ENCODE data around the gene GGN. TPM values are rescaled to one million over a fixed set of nuclear protein-coding genes. Genes with fewer than 3 reads are reported as not detected.

GGN gene
- total and polyA plus RNA-seq, 2 donors (not counting 1 experiment from before 2014, with no cell fraction given): 0.20 to 0.50 TPM

DNA sequence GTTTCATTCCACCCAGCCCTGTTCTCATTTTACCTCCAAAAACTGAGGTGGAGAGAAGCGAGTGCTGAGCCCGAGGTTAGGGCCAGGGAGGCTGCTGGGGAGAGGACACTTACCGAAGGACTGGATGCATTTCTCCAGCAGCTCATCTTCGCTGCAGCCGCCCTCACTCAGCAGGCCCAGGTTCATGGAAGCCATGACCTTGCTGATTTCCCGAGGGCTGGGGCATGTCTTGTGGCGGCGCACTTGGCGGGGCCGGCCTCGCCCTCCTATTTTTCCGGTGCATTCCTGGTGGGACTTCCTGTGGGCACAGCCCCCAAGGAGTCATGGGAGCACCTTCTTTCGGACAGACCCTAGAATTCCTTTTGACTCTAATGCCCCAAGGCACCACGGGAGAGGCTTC is 34.0 kb upstream of the GGN start:
- DNase-seq (ENCODE audit: low read depth in 2 of 2): no peak
- H3K4me1 ChIP-seq (ENCODE audit: control insufficient read depth, extremely low read depth, insufficient read depth, low read length): no peaks in the 10 kb centered on the region
- no peak for TF ChIP-seq EZH2 (IDR thresholded peaks at IDR 0.05; ENCODE audit: low read length, missing control alignments)
- TF ChIP-seq, protein P1, sequence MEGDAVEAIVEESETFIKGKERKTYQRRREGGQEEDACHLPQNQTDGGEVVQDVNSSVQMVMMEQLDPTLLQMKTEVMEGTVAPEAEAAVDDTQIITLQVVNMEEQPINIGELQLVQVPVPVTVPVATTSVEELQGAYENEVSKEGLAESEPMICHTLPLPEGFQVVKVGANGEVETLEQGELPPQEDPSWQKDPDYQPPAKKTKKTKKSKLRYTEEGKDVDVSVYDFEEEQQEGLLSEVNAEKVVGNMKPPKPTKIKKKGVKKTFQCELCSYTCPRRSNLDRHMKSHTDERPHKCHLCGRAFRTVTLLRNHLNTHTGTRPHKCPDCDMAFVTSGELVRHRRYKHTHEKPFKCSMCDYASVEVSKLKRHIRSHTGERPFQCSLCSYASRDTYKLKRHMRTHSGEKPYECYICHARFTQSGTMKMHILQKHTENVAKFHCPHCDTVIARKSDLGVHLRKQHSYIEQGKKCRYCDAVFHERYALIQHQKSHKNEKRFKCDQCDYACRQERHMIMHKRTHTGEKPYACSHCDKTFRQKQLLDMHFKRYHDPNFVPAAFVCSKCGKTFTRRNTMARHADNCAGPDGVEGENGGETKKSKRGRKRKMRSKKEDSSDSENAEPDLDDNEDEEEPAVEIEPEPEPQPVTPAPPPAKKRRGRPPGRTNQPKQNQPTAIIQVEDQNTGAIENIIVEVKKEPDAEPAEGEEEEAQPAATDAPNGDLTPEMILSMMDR (conservative IDR thresholded peaks at IDR 0.05 in 1 of 2, IDR thresholded peaks at IDR 0.05 in 1 of 2; ENCODE audit: low read depth in 1 of 2, low read length in 2 of 2): no peak
- H3K4me2 ChIP-seq (ENCODE audit: extremely low read depth, insufficient read depth, low read length): no peak overlapping the region
- no peak overlapping the region for H3K4me3 ChIP-seq (replicated peaks in 1 of 4; ENCODE audit: control extremely low read depth in 1 of 4, insufficient read depth in 1 of 4, low read depth in 3 of 4, low read length in 4 of 4)
- no peaks in the 10 kb centered on the region for H4K20me1 ChIP-seq (ENCODE audit: control insufficient read depth, extremely low read depth, insufficient read depth, low read length)
- no peaks in the 10 kb centered on the region for H3K36me3 ChIP-seq (ENCODE audit: control insufficient read depth, insufficient read depth, low read length)
- H3K27ac ChIP-seq (ENCODE audit: insufficient read depth, low read length): no peak overlapping the region
- no peaks in the 10 kb centered on the region for H3K9me3 ChIP-seq (ENCODE audit: control insufficient read depth, insufficient read depth, low read depth, low read length)
- peaks cover 18% of the 10 kb centered on the region for H3K27me3 ChIP-seq (ENCODE audit: control insufficient read depth, insufficient read depth, low read length)
- H3K9ac ChIP-seq (ENCODE audit: insufficient read depth, low read length): no peak overlapping the region
- H2AFZ ChIP-seq (ENCODE audit: low read length): no peak overlapping the region
- no peaks in the 10 kb centered on the region for H3K79me2 ChIP-seq (ENCODE audit: control insufficient read depth, insufficient read depth, low read length)

DNA sequence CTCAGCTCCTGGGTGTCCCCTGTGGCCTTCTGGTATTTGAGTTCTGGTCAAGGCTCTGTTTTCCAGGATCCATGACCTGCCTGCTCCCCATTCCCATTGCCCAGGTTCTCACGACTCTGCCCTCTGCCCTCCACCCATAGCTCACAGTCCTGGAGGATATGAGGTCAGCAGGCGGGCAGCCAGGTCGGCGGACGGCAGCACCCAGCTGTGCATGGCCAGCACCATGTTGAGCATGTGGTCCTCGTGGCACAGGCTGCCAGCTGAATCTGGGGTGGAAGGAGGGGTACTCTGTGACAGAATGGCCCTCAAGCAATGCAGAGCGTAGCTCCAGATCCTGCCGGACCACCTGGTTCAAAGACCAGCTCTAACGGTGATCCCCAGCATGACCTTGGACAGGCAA is 33.1 kb upstream of the GGN start:
- no peak overlapping the region for H3K4me3 ChIP-seq (replicated peaks in 1 of 4; ENCODE audit: control extremely low read depth in 1 of 4, insufficient read depth in 1 of 4, low read depth in 3 of 4, low read length in 4 of 4)
- peaks cover 18% of the 10 kb centered on the region for H3K27me3 ChIP-seq (ENCODE audit: control insufficient read depth, insufficient read depth, low read length)
- H3K36me3 ChIP-seq (ENCODE audit: control insufficient read depth, insufficient read depth, low read length): no peaks in the 10 kb centered on the region
- no peak overlapping the region for H3K27ac ChIP-seq (ENCODE audit: insufficient read depth, low read length)
- no peak overlapping the region for H3K4me2 ChIP-seq (ENCODE audit: extremely low read depth, insufficient read depth, low read length)
- no peaks in the 10 kb centered on the region for H4K20me1 ChIP-seq (ENCODE audit: control insufficient read depth, extremely low read depth, insufficient read depth, low read length)
- DNase-seq (ENCODE audit: low read depth in 2 of 2): no peak
- no peaks in the 10 kb centered on the region for H3K9me3 ChIP-seq (ENCODE audit: control insufficient read depth, insufficient read depth, low read depth, low read length)
- H2AFZ ChIP-seq (ENCODE audit: low read length): no peak overlapping the region
- H3K9ac ChIP-seq (ENCODE audit: insufficient read depth, low read length): no peak overlapping the region
- no peaks in the 10 kb centered on the region for H3K4me1 ChIP-seq (ENCODE audit: control insufficient read depth, extremely low read depth, insufficient read depth, low read length)
- TF ChIP-seq EZH2 (IDR thresholded peaks at IDR 0.05; ENCODE audit: low read length, missing control alignments): no peak
- TF ChIP-seq, protein P1 (conservative IDR thresholded peaks at IDR 0.05 in 1 of 2, IDR thresholded peaks at IDR 0.05 in 1 of 2; ENCODE audit: low read depth in 1 of 2, low read length in 2 of 2): no peak
- no peaks in the 10 kb centered on the region for H3K79me2 ChIP-seq (ENCODE audit: control insufficient read depth, insufficient read depth, low read length)

DNA sequence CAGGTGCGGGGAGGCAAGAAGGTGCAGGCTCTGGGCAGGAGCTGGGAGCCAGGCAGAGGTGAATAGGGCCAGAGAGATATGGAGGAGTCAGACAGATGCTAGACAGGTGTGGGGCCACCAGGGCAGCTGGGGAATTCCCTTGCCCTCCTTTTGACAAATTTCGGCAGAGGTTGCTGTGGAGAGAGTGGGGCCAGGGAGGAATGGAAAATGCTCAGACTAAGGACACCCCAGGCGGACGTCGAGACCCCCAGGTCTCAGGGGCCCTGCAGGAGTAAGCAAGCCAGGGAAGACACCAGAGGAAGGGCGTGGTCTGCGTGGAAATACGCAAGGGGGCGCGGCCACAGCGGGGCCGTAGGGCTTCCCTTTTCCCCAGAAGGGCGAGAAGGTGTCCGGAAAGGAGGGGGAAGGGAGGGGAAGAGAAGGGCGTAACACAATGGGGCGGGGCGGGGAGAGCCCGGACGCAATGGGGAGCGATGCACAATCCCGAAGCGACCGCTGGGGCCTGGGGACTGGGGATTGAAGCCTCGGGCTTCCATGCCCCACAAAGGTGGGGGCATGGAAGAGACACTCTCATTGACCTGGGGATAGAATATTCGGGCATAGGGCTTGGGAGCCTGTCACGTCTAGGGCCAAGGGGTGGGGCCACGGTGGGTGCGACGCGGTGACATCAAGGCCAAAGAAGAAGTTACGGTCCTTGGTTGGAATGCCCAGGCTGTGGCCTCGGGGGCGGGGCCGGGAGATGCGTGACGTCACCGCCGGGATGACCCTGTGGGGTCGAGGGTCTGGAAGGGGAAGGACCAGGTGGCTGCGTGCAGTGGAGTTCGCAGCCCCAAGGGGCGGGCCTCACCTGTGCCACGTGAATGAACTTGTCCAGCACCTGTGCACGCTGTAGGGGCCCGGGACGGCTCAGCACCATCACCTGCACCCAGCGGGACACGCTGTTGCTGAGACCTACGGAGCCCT is 30.0 kb upstream of the GGN start:
- H3K4me1 ChIP-seq (ENCODE audit: control insufficient read depth, extremely low read depth, insufficient read depth, low read length): no peaks in the 10 kb centered on the region
- no peak overlapping the region for H3K9ac ChIP-seq (ENCODE audit: insufficient read depth, low read length)
- TF ChIP-seq, protein P1 (conservative IDR thresholded peaks at IDR 0.05 in 1 of 2, IDR thresholded peaks at IDR 0.05 in 1 of 2; ENCODE audit: low read depth in 1 of 2, low read length in 2 of 2): no peak
- TF ChIP-seq EZH2 (IDR thresholded peaks at IDR 0.05; ENCODE audit: low read length, missing control alignments): no peak
- H3K79me2 ChIP-seq (ENCODE audit: control insufficient read depth, insufficient read depth, low read length): no peaks in the 10 kb centered on the region
- H3K4me2 ChIP-seq (ENCODE audit: extremely low read depth, insufficient read depth, low read length): no peak overlapping the region
- no peaks in the 10 kb centered on the region for H3K36me3 ChIP-seq (ENCODE audit: control insufficient read depth, insufficient read depth, low read length)
- peak overlapping the region in 2 of 4 experiments; percentile 25 to 32 for H3K4me3 ChIP-seq (replicated peaks in 1 of 4; ENCODE audit: control extremely low read depth in 1 of 4, insufficient read depth in 1 of 4, low read depth in 3 of 4, low read length in 4 of 4)
- no peak overlapping the region for H3K27ac ChIP-seq (ENCODE audit: insufficient read depth, low read length)
- H3K27me3 ChIP-seq (ENCODE audit: control insufficient read depth, insufficient read depth, low read length): peaks cover 10% of the 10 kb centered on the region
- H2AFZ ChIP-seq (ENCODE audit: low read length): no peak overlapping the region
- peak in 1 of 2 donors; percentile 11 for DNase-seq (ENCODE audit: low read depth in 2 of 2)
- no peaks in the 10 kb centered on the region for H4K20me1 ChIP-seq (ENCODE audit: control insufficient read depth, extremely low read depth, insufficient read depth, low read length)
- H3K9me3 ChIP-seq (ENCODE audit: control insufficient read depth, insufficient read depth, low read depth, low read length): no peaks in the 10 kb centered on the region

Data from fibroblast of lung (primary cell).